ENCODE data around the gene GSDME.

The GSDME gene

GRCh38 chr7:24657980-24658379 is 99.3 kb downstream of the GSDME start:
- no peak for DNase-seq (ENCODE audit: low read depth in 4 of 4, low spot score in 1 of 4)

GRCh38 chr7:24656608-24657007 is 100.7 kb downstream of the GSDME start:
- no peak for DNase-seq (ENCODE audit: low read depth in 4 of 4, low spot score in 1 of 4)

GRCh38 chr7:24654305-24654704 is 103.0 kb downstream of the GSDME start:
- DNase-seq (ENCODE audit: low read depth in 4 of 4, low spot score in 1 of 4) = no peak

GRCh38 chr7:24653316-24654085 is 103.8 kb downstream of the GSDME start:
- no peak for DNase-seq (ENCODE audit: low read depth in 4 of 4, low spot score in 1 of 4)

- DNase-seq (ENCODE audit: low read depth in 4 of 4, low spot score in 1 of 4) = no peak
Observed at GRCh38 chr7:24652251-24652939, 104.9 kb downstream of the GSDME start.
